AG09319 (cell line): Measurements from ENCODE around the gene GDF3.
A peak's percentile ranks its signal among the peaks of the same experiment; 100 is the strongest.
"Not testable (repeated sequence)": the region's sequence is repeated elsewhere in the genome, so short reads cannot be mapped to it uniquely, and the experiment has no call there.

Experiments
- DNase-seq: peaks from one replicate; pipeline ENCODE4 v3.0.0-alpha.2; 2010; ENCODE audit warnings: low read depth; ENCODE audit errors: extremely low read depth
- TF ChIP-seq, protein P1 (sequence below): IDR thresholded peaks from 2 replicates; pipeline ENCODE4 v1.5.1; 2011; ENCODE audit warnings: low read depth, mild to moderate bottlenecking, inconsistent platforms, low read length, moderate library complexity

GDF3 gene

GRCh38 chr12:7642876-7643309 is 52.7 kb downstream of the GDF3 start:
- TF ChIP-seq, protein P1, sequence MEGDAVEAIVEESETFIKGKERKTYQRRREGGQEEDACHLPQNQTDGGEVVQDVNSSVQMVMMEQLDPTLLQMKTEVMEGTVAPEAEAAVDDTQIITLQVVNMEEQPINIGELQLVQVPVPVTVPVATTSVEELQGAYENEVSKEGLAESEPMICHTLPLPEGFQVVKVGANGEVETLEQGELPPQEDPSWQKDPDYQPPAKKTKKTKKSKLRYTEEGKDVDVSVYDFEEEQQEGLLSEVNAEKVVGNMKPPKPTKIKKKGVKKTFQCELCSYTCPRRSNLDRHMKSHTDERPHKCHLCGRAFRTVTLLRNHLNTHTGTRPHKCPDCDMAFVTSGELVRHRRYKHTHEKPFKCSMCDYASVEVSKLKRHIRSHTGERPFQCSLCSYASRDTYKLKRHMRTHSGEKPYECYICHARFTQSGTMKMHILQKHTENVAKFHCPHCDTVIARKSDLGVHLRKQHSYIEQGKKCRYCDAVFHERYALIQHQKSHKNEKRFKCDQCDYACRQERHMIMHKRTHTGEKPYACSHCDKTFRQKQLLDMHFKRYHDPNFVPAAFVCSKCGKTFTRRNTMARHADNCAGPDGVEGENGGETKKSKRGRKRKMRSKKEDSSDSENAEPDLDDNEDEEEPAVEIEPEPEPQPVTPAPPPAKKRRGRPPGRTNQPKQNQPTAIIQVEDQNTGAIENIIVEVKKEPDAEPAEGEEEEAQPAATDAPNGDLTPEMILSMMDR: peak; percentile 26
- DNase-seq: no peak

DNA sequence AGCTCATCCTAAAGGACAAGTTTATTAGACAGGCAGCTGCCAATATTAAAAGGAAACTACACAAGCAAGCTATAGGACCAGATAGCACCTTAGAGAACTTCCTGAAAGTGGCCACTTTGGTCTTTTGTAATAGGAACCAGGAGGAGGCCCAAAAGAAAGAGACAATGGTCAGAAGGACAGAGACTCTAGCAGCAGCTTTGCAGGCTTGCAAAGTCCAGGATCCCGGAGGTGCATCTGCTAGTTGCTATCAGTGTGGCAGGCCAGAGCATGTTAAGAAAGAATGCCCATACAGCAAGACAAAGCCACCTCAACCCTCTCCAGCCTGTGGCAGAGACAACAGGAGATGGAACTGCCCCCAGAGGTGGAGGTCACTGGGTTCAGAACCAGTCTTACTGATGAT is 53.3 kb downstream of the GDF3 start:
- TF ChIP-seq, protein P1: no peak
- DNase-seq: no peak

DNA sequence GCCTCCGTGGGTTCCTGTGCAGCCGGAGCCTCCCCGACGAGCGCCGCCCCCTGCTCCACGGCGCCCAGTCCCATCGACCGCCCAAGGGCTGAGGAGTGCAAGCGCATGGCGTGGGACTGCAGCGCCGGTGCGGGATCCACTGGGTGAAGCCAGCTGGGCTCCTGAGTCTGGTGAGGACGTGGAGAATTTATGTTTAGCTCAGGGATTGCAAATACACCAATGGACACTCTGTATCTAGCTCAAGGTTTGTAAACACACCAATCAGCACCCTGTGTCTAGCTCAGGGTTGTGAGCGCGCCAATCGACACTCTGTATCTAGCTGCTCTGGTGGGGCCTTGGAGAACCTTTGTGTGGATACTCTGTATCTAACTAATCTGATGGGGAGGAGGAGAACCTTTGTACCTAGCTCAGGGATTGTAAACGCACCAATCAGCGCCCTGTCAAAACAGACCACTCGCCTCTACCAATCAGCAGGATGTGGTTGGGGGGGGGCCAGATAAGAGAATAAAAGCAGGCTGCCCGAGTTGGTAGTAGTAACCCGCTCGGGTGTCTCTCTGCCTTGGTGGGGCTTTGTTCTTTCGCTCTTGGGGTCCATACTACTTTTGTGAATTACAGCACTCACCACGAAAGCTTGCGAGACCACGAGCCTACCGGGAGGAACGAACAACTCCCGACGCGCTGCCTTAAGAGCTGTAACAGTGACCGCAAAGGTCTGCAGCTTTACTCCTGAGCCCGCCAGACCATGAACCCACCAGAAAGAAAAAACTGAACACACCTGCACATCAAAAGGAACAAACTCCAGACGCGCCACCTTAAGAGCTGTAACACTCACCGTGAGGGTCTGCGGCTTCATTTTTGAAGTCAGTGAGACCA is 55.2 kb downstream of the GDF3 start:
- DNase-seq: not testable (repeated sequence)
